ENCODE measurements around the gene SERPINE2. TPM values are rescaled to one million over a fixed set of nuclear protein-coding genes. Genes with fewer than 3 reads are reported as not detected.
A peak's percentile ranks its signal among the peaks of the same experiment; 100 is the strongest.

Gene SERPINE2
- total RNA-seq, 1 donor from 2014 or later = 57.7 TPM

- TF ChIP-seq CTCF (conservative IDR thresholded peaks at IDR 0.05; ENCODE audit: low read depth, low read length) = no peak
- no peak overlapping the region for H3K4me3 ChIP-seq (ENCODE audit: low read depth, low read length)
- DNase-seq (ENCODE audit: low read depth) = no peak
Observed at GRCh38 chr2:224030786-224031185, 8.3 kb downstream of the SERPINE2 start.

GRCh38 chr2:224029876-224030275, 9.2 kb downstream of the SERPINE2 start:
- no peak for DNase-seq (ENCODE audit: low read depth)
- no peak for TF ChIP-seq CTCF (conservative IDR thresholded peaks at IDR 0.05; ENCODE audit: low read depth, low read length)
- no peak overlapping the region for H3K4me3 ChIP-seq (ENCODE audit: low read depth, low read length)

- H3K4me3 ChIP-seq (ENCODE audit: low read depth, low read length) = no peak overlapping the region
- no peak for TF ChIP-seq CTCF (conservative IDR thresholded peaks at IDR 0.05; ENCODE audit: low read depth, low read length)
- no peak for DNase-seq (ENCODE audit: low read depth)
Observed at GRCh38 chr2:224027931-224028330, 11.2 kb downstream of the SERPINE2 start.

- no peak for DNase-seq (ENCODE audit: low read depth)
- H3K4me3 ChIP-seq (ENCODE audit: low read depth, low read length) = no peak overlapping the region
- TF ChIP-seq CTCF (conservative IDR thresholded peaks at IDR 0.05; ENCODE audit: low read depth, low read length) = peak; percentile 8
Observed at GRCh38 chr2:224027070-224027469, 12.0 kb downstream of the SERPINE2 start.

- H3K4me3 ChIP-seq (ENCODE audit: low read depth, low read length) = no peak overlapping the region
- no peak for DNase-seq (ENCODE audit: low read depth)
- no peak for TF ChIP-seq CTCF (conservative IDR thresholded peaks at IDR 0.05; ENCODE audit: low read depth, low read length)
Observed at GRCh38 chr2:224025874-224026273, 13.2 kb downstream of the SERPINE2 start.

GRCh38 chr2:224024270-224024669, 14.8 kb downstream of the SERPINE2 start:
- TF ChIP-seq CTCF (conservative IDR thresholded peaks at IDR 0.05; ENCODE audit: low read depth, low read length) = no peak
- H3K4me3 ChIP-seq (ENCODE audit: low read depth, low read length) = no peak overlapping the region
- DNase-seq (ENCODE audit: low read depth) = no peak

GRCh38 chr2:224023188-224023587, 15.9 kb downstream of the SERPINE2 start:
- H3K4me3 ChIP-seq (ENCODE audit: low read depth, low read length) = no peak overlapping the region
- peak; percentile 76 for DNase-seq (ENCODE audit: low read depth)
- TF ChIP-seq CTCF (conservative IDR thresholded peaks at IDR 0.05; ENCODE audit: low read depth, low read length) = no peak
